Tibial nerve (tissue), 3 donors: ENCODE data around the gene DDX28.

Experiments
- CTCF ChIP-seq, 5 experiments: fragments of 200-600 bp in 3 of 5; fragments of 450-650 bp in 2 of 5; sonication (generic) in 3 of 5; IDR thresholded peaks; one replicate each; pipeline ENCODE4 v1.5.1; 2016 to 2019; ENCODE audit warnings: antibody characterized with exemption in 5 of 5, mild to moderate bottlenecking in 3 of 5, moderate library complexity in 2 of 5
- POLR2A ChIP-seq, 2 donors: fragments of 450-650 bp; IDR thresholded peaks; one replicate each; pipeline ENCODE4 v1.6.1; 2017; ENCODE audit warnings: antibody characterized with exemption in 2 of 2, mild to moderate bottlenecking in 2 of 2, moderate library complexity in 2 of 2

GRCh38 chr16:68062910-68063393, 39.9 kb upstream of the DDX28 start:
- TF ChIP-seq CTCF (IDR thresholded peaks at IDR 0.05) (no peak), POLR2A (IDR thresholded peaks at IDR 0.05) (no peak)
